Stimulated activated CD4-positive, alpha-beta T cell treated with anti-CD3 and anti-CD28 coated beads, Interleukin-1b, Interleukin-23, amount 100 ng/mL, for 48 hours (primary cell): ENCODE measurements around the gene GRM3.

Experiments
- DNase-seq: peaks from one replicate; pipeline ENCODE4 v3.0.0-alpha.2; 2020

Gene GRM3

GRCh38 chr7:86706406-86706805, 62.7 kb downstream of the GRM3 start:
- DNase-seq: no peak

GRCh38 chr7:86708031-86708680, 64.4 kb downstream of the GRM3 start:
- DNase-seq: no peak

- DNase-seq: no peak
Measured at GRCh38 chr7:86720306-86720705, 76.6 kb downstream of the GRM3 start.

- DNase-seq: no peak
Measured at GRCh38 chr7:86733783-86734182, 90.1 kb downstream of the GRM3 start.

- DNase-seq: no peak
Measured at GRCh38 chr7:86745013-86745745, 101.5 kb downstream of the GRM3 start.

- DNase-seq: no peak
Measured at GRCh38 chr7:86747698-86748097, 104.0 kb downstream of the GRM3 start.

- no peak for DNase-seq
Measured at GRCh38 chr7:86748201-86748600, 104.5 kb downstream of the GRM3 start.

- DNase-seq: no peak
Measured at GRCh38 chr7:86748843-86749719, 105.4 kb downstream of the GRM3 start.

GRCh38 chr7:86749741-86750665, 106.3 kb downstream of the GRM3 start:
- DNase-seq: no peak

- DNase-seq: no peak
Measured at GRCh38 chr7:86760236-86760635, 116.5 kb downstream of the GRM3 start.

GRCh38 chr7:86762129-86762528, 118.4 kb downstream of the GRM3 start:
- DNase-seq: no peak

GRCh38 chr7:86765931-86766330, 122.2 kb downstream of the GRM3 start:
- no peak for DNase-seq

GRCh38 chr7:86768394-86768793, 124.7 kb downstream of the GRM3 start:
- DNase-seq: no peak

- DNase-seq: no peak
Measured at GRCh38 chr7:86768967-86769760, 125.5 kb downstream of the GRM3 start.

- no peak for DNase-seq
Measured at GRCh38 chr7:86773309-86773708, 129.6 kb downstream of the GRM3 start.

GRCh38 chr7:86775203-86775602, 131.5 kb downstream of the GRM3 start:
- DNase-seq: no peak

- DNase-seq: no peak
Measured at GRCh38 chr7:86776136-86776535, 132.4 kb downstream of the GRM3 start.

- DNase-seq: no peak
Measured at GRCh38 chr7:86778271-86778670, 134.6 kb downstream of the GRM3 start.

GRCh38 chr7:86784765-86785164, 141.1 kb downstream of the GRM3 start:
- DNase-seq: no peak

GRCh38 chr7:86785641-86786040, 141.9 kb downstream of the GRM3 start:
- no peak for DNase-seq

- DNase-seq: no peak
Measured at GRCh38 chr7:86786376-86786775, 142.7 kb downstream of the GRM3 start.

- no peak for DNase-seq
Measured at GRCh38 chr7:86788948-86789347, 145.2 kb downstream of the GRM3 start.
